CD4-positive, alpha-beta T cell treated with Interleukin-21 for 1 hour (primary cell): ENCODE results near the gene MLX.
A peak's percentile ranks its signal among the peaks of the same experiment; 100 is the strongest.
"Not testable (repeated sequence)": the region's sequence is repeated elsewhere in the genome, so short reads cannot be mapped to it uniquely, and the experiment has no call there.

Experiments used
- DNase-seq: peaks from one replicate; pipeline ENCODE4 v3.0.0-alpha.2; 2020

MLX gene

GRCh38 chr17:42581744-42582270 is 14.9 kb downstream of the MLX start:
- DNase-seq = no peak

- DNase-seq = no peak
These were observed 18.0 kb downstream of the MLX start for GRCh38 chr17:42584880-42585279.

- DNase-seq = no peak
These were observed 18.5 kb downstream of the MLX start for GRCh38 chr17:42585353-42585752.

- no peak for DNase-seq
These were observed 19.8 kb downstream of the MLX start for GRCh38 chr17:42586514-42587230.

- no peak for DNase-seq
These were observed 24.0 kb downstream of the MLX start for GRCh38 chr17:42590886-42591285.

- DNase-seq = no peak
These were observed 24.5 kb downstream of the MLX start for GRCh38 chr17:42591411-42591810.

- no peak for DNase-seq
These were observed 29.5 kb downstream of the MLX start for GRCh38 chr17:42596386-42596785.

GRCh38 chr17:42598905-42599304 is 32.0 kb downstream of the MLX start:
- DNase-seq = no peak

GRCh38 chr17:42603318-42603717 is 36.4 kb downstream of the MLX start:
- DNase-seq = no peak

- no peak for DNase-seq
These were observed 40.9 kb downstream of the MLX start for GRCh38 chr17:42607769-42608168.

GRCh38 chr17:42608305-42609181 is 41.6 kb downstream of the MLX start:
- DNase-seq = peak; percentile 10

GRCh38 chr17:42609182-42609813 is 42.4 kb downstream of the MLX start, which contains the start of the genes RETREG3 and TUBG1:
Gene RETREG3 (minus strand): TSS chr17:42609374. CDS start chr17:42609324, 50 bp downstream.
Gene TUBG1 (plus strand): TSS chr17:42609683. CDS start chr17:42609738, 55 bp downstream.
- peak; percentile 99 for DNase-seq

GRCh38 chr17:42609814-42610801 is 43.2 kb downstream of the MLX start:
- peak; percentile 6 for DNase-seq

GRCh38 chr17:42612013-42612412 is 45.1 kb downstream of the MLX start:
- DNase-seq = no peak

GRCh38 chr17:42613699-42614295 is 46.9 kb downstream of the MLX start:
- DNase-seq = no peak

- DNase-seq = no peak
These were observed 51.1 kb downstream of the MLX start for GRCh38 chr17:42617956-42618431.

GRCh38 chr17:42618442-42619150 is 51.7 kb downstream of the MLX start:
- DNase-seq = no peak

- DNase-seq = not testable (repeated sequence)
These were observed 55.1 kb downstream of the MLX start for GRCh38 chr17:42621987-42622386.
